ENCODE results near the gene KSR2. TPM values are rescaled to one million over a fixed set of nuclear protein-coding genes. Genes with fewer than 3 reads are reported as not detected.

KSR2 gene
- total and polyA plus RNA-seq, 10 of the 15 experiments (the other 5 are each of a cell fraction or from before 2014, with no cell fraction given): under 0.01 to 1.5 (median 0.01) TPM; not detected in 3

DNA sequence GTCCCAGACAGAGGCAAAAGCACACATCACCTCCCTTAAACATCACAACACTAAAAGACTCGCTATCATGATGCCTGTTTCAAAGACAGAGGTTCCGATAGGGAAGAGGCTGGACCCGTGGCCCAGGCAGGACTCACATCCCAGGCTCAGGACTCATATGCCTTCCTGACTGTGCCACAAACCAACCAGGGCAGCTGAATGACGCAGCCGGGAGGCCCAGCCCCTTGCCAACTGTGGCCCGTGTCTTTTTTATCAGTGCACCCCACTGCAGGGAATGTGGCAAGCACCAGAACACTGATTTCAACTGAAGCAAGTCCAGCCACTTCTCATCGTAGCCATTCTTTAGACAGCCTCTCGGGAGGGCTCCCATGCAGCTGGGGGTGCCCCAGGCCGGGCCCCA is 132.3 kb downstream of the KSR2 start (continued):
- TF ChIP-seq, protein P1, sequence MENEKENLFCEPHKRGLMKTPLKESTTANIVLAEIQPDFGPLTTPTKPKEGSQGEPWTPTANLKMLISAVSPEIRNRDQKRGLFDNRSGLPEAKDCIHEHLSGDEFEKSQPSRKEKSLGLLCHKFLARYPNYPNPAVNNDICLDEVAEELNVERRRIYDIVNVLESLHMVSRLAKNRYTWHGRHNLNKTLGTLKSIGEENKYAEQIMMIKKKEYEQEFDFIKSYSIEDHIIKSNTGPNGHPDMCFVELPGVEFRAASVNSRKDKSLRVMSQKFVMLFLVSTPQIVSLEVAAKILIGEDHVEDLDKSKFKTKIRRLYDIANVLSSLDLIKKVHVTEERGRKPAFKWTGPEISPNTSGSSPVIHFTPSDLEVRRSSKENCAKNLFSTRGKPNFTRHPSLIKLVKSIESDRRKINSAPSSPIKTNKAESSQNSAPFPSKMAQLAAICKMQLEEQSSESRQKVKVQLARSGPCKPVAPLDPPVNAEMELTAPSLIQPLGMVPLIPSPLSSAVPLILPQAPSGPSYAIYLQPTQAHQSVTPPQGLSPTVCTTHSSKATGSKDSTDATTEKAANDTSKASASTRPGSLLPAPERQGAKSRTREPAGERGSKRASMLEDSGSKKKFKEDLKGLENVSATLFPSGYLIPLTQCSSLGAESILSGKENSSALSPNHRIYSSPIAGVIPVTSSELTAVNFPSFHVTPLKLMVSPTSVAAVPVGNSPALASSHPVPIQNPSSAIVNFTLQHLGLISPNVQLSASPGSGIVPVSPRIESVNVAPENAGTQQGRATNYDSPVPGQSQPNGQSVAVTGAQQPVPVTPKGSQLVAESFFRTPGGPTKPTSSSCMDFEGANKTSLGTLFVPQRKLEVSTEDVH (IDR thresholded peaks at IDR 0.05; ENCODE audit: low read depth, partially characterized antibody): no peak
- no peak for TF ChIP-seq SMAD1 (IDR thresholded peaks at IDR 0.05; ENCODE audit: low read depth, partially characterized antibody)
- TF ChIP-seq SUZ12 (IDR thresholded peaks at IDR 0.05; ENCODE audit: unreplicated experiment): no peak
- TF ChIP-seq SUPT20H (IDR thresholded peaks at IDR 0.05; ENCODE audit: borderline replicate concordance, control insufficient read depth, low read depth, low read length): no peak

DNA sequence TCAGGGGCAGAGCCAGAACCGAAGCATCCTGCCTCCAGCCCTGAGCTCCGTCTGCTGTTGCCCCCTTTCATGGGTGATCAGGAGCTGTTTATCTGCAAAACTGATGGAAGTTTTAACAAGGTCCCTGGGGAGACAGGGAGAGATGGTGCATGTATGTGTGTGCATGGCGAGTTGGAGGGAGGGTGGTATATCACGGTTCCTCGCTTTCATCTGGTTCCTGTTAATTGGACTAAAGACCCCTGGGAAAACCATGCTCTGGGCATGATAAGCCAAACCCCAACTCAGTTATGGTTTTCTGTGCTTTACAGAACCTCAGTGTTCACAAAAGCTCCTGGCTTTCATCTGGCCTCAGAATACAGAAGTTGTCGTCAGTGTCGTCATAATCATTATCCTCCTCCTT is 133.6 kb downstream of the KSR2 start:
- no peak overlapping the region for H2AFZ ChIP-seq (ENCODE audit: control insufficient read depth, low read depth, low read length)
- no TSS peak for BruUV-seq (replicated peaks)
- H3K4me3 ChIP-seq: no peak overlapping the region
- RAD21 ChIA-PET (ENCODE audit: unreplicated experiment): interaction anchor here (1.2 to 2.0 kb wide), 2 partner anchors 15 to 599 kb away, joined by 3 to 5 read pairs; no protein-coding TSS in a partner anchor
- no peak overlapping the region for H3K27ac ChIP-seq (ENCODE audit: control insufficient read depth, insufficient read depth)
- H3K79me2 ChIP-seq (ENCODE audit: control insufficient read depth, insufficient read depth, low read length): no peaks in the 10 kb centered on the region
- DNase-seq (ENCODE audit: low read depth, low spot score) (no peak), ATAC-seq (no peak), FAIRE-seq (no peak)
- no peaks in the 10 kb centered on the region for H3K9me3 ChIP-seq (replicated peaks; ENCODE audit: control insufficient read depth, insufficient read depth, low read length)
- no peaks in the 10 kb centered on the region for H3K36me3 ChIP-seq (ENCODE audit: control insufficient read depth in 2 of 2, insufficient read depth in 2 of 2, low read length in 1 of 2)
- H4K20me1 ChIP-seq (ENCODE audit: control insufficient read depth, insufficient read depth): no peaks in the 10 kb centered on the region
- POLR2A ChIA-PET: no interaction called here
- H3K27me3 ChIP-seq (replicated peaks in 1 of 2; ENCODE audit: control insufficient read depth in 2 of 2, insufficient read depth in 2 of 2, low read length in 1 of 2): no peaks in the 10 kb centered on the region; a peak in 1 of 4 replicates
- SMC1A ChIA-PET (ENCODE audit: uncharacterized antibody, unreplicated experiment): interaction anchor here (0.9 to 1.0 kb wide), 2 partner anchors 14 to 246 kb away, joined by 3 to 4 read pairs; no protein-coding TSS in a partner anchor
- H3K9ac ChIP-seq (ENCODE audit: control insufficient read depth, insufficient read depth, low read length): no peak overlapping the region
- H3K4me2 ChIP-seq (ENCODE audit: control insufficient read depth, insufficient read depth): no peak overlapping the region
- in situ Hi-C loops (cut with MboI) (loop anchor here (5.0 kb wide), 1 partner anchor 468 kb away; no protein-coding TSS in a partner anchor), intact Hi-C loops (cut with micrococcal nuclease; ENCODE audit: unreplicated experiment) (loop anchor here (5.0 kb wide), 1 partner anchor 248 kb away; no protein-coding TSS in a partner anchor)
- WGBS (ENCODE audit: insufficient coverage, insufficient replicate concordance, low lambda C conversion rate, missing lambda C conversion rate): 57% methylated on average over 7 of the region's 7 CpGs
- CTCF ChIA-PET: interaction anchor here (0.7 to 3.9 kb wide), 3 partner anchors 19 to 467 kb away, joined by 3 to 19 read pairs (median 6); no protein-coding TSS in a partner anchor
- H3K4me1 ChIP-seq (ENCODE audit: control insufficient read depth, insufficient read depth, low read length): no peaks in the 10 kb centered on the region
- TF ChIP-seq GATAD2B (conservative IDR thresholded peaks at IDR 0.05; ENCODE audit: low read depth): no peak
- no peak for TF ChIP-seq RELA (IDR thresholded peaks at IDR 0.05; ENCODE audit: borderline replicate concordance, partially characterized antibody)
- TF ChIP-seq TBL1XR1 (IDR thresholded peaks at IDR 0.05; ENCODE audit: low read depth, low read length): no peak
- no peak for TF ChIP-seq BACH1 (IDR thresholded peaks at IDR 0.05; ENCODE audit: borderline replicate concordance)
- TF ChIP-seq, protein P2, sequence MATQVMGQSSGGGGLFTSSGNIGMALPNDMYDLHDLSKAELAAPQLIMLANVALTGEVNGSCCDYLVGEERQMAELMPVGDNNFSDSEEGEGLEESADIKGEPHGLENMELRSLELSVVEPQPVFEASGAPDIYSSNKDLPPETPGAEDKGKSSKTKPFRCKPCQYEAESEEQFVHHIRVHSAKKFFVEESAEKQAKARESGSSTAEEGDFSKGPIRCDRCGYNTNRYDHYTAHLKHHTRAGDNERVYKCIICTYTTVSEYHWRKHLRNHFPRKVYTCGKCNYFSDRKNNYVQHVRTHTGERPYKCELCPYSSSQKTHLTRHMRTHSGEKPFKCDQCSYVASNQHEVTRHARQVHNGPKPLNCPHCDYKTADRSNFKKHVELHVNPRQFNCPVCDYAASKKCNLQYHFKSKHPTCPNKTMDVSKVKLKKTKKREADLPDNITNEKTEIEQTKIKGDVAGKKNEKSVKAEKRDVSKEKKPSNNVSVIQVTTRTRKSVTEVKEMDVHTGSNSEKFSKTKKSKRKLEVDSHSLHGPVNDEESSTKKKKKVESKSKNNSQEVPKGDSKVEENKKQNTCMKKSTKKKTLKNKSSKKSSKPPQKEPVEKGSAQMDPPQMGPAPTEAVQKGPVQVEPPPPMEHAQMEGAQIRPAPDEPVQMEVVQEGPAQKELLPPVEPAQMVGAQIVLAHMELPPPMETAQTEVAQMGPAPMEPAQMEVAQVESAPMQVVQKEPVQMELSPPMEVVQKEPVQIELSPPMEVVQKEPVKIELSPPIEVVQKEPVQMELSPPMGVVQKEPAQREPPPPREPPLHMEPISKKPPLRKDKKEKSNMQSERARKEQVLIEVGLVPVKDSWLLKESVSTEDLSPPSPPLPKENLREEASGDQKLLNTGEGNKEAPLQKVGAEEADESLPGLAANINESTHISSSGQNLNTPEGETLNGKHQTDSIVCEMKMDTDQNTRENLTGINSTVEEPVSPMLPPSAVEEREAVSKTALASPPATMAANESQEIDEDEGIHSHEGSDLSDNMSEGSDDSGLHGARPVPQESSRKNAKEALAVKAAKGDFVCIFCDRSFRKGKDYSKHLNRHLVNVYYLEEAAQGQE (IDR thresholded peaks at IDR 0.05; ENCODE audit: low read depth, low read length): no peak
- no peak for TF ChIP-seq IKZF2 (IDR thresholded peaks at IDR 0.05)
- no peak for TF ChIP-seq NFYA (IDR thresholded peaks at IDR 0.05; ENCODE audit: borderline replicate concordance, low read depth, low read length)
- TF ChIP-seq ZNF207 (IDR thresholded peaks at IDR 0.05; ENCODE audit: borderline replicate concordance): no peak
- no peak for TF ChIP-seq FOXK2 (IDR thresholded peaks at IDR 0.05)
- TF ChIP-seq MYC (IDR thresholded peaks at IDR 0.05; ENCODE audit: insufficient read depth, insufficient read length, insufficient replicate concordance, low read length, severe bottlenecking): no peak

Measured in GM12878 (cell line).